Measurements from ENCODE around the gene PDIA2.

GRCh38 chr16:275786-276232 is 7.2 kb upstream of the PDIA2 start, which contains the start of gene RGS11:
- TF ChIP-seq EZH2 (IDR thresholded peaks at IDR 0.05; ENCODE audit: insufficient read depth, poor library complexity, severe bottlenecking) (no peak), EZH2phosphoT487 (IDR thresholded peaks at IDR 0.05; ENCODE audit: insufficient read depth, low read depth) (no peak)

Data from GM23248 (cell line).